Osteocyte (in vitro differentiated cells): Measurements from ENCODE around the gene EVX1. TPM values are rescaled to one million over a fixed set of nuclear protein-coding genes. Genes with fewer than 3 reads are reported as not detected.

Experiments used
- DNase-seq: peaks from one replicate; pipeline ENCODE4 v3.0.0; 2021; ENCODE audit warnings: mixed read lengths; ENCODE audit not compliant: unreplicated experiment; ENCODE audit errors: extremely low spot score
- H3K27ac Mint-ChIP-seq: one replicate; pipeline ENCODE4 v1.8.0; 2021; ENCODE audit warnings: mild to moderate bottlenecking, mixed read lengths; ENCODE audit not compliant: unreplicated experiment
- H3K27me3 Mint-ChIP-seq: one replicate; pipeline ENCODE4 v1.8.0; 2021; ENCODE audit warnings: mixed read lengths; ENCODE audit not compliant: unreplicated experiment
- H3K36me3 Mint-ChIP-seq: one replicate; pipeline ENCODE4 v1.8.0; 2021; ENCODE audit warnings: mixed read lengths; ENCODE audit not compliant: unreplicated experiment
- H3K4me1 Mint-ChIP-seq: one replicate; pipeline ENCODE4 v1.8.0; 2021; ENCODE audit warnings: mixed read lengths; ENCODE audit not compliant: unreplicated experiment
- H3K4me3 Mint-ChIP-seq: one replicate; pipeline ENCODE4 v1.8.0; 2021; ENCODE audit warnings: mild to moderate bottlenecking, moderate library complexity, mixed read lengths; ENCODE audit not compliant: unreplicated experiment
- H3K9me3 Mint-ChIP-seq: one replicate; pipeline ENCODE4 v1.8.0; 2021; ENCODE audit warnings: mixed read lengths; ENCODE audit not compliant: unreplicated experiment
- total RNA-seq: library from RNA; stranded (reverse); gene quantifications from 2 replicates; pipeline ENCODE4 v1.2.1, GENCODE V29; 2021
- TF ChIP-seq, protein P1 (sequence below): fragments of 200-600 bp; sonication (generic); IDR thresholded peaks from 2 replicates; pipeline ENCODE4 v1.5.0; 2021; ENCODE audit warnings: antibody characterized with exemption, mild to moderate bottlenecking, moderate library complexity

Gene EVX1
- total RNA-seq, 1 donor from 2014 or later, result not detected

DNA sequence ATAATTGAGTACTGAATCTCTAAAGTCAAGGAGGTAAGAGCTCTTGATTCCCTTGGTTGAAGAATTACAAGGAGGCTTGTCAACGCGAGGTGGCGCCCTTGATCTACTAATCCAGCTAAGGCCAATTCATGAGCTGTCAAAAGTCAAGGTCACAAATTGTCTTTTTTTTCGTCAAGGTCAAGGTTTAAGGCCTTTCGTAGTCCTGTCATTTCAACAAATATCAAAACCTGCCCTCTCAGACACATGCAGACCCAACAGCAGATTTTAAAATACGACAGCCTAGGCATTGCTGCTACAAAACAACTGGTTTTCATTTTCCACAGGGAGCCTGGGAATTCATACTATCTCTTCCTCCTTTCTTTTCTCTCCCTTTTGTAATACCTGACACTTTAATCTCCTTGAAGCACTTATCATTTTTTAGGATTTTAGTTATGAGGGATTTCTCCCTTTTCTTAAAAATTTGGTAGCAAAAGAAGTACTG lies 46.3 kb upstream of the EVX1 start:
- Mint-ChIP-seq H3K4me3 (no peak overlapping the region), H3K4me1 (peaks cover 34% of the 10 kb centered on the region), H3K27ac (no peak overlapping the region)

DNA sequence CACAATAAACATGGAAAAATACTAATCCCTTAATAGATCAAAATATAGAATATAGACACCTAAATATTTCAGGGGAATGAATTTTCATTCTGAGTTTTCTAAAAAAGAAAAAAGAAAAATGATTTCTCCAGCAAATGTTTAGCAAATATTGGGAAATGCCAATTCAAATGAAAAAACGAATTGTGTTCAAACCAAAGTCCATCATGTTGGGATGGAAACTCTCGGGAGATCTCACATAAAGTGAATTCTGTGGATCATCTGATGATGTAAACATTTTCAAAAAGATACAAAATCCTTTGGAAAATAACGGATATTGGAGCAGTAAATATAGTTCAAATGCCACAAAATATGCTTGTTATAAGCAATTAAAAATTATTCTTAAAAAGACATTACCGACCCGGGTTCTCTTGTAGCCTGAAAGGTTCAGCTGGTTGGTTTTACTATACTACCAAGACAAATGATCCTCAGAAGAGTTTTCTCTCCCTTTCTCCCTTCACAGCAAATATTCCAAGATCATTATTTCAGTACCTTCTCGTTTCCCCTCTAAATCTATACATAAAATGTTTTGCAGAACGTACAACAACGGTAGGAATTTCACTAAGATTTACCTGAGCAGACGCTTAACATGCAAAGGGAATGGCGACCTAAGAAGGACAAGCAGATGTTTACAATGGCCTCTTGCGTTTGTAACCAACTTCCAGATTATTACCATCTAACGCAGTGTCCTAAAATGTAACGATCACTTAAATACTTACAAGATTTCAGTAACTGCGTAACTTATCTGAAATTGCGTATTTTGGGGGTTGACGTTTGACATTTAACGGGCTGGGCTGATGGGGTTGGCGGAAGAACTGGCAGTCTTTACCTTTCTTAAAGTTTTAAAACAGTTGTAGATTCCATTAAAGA lies 45.2 kb upstream of the EVX1 start:
- H3K4me1 Mint-ChIP-seq, result peaks cover 33% of the 10 kb centered on the region
- H3K27ac Mint-ChIP-seq, result no peak overlapping the region
- TF ChIP-seq, protein P1, sequence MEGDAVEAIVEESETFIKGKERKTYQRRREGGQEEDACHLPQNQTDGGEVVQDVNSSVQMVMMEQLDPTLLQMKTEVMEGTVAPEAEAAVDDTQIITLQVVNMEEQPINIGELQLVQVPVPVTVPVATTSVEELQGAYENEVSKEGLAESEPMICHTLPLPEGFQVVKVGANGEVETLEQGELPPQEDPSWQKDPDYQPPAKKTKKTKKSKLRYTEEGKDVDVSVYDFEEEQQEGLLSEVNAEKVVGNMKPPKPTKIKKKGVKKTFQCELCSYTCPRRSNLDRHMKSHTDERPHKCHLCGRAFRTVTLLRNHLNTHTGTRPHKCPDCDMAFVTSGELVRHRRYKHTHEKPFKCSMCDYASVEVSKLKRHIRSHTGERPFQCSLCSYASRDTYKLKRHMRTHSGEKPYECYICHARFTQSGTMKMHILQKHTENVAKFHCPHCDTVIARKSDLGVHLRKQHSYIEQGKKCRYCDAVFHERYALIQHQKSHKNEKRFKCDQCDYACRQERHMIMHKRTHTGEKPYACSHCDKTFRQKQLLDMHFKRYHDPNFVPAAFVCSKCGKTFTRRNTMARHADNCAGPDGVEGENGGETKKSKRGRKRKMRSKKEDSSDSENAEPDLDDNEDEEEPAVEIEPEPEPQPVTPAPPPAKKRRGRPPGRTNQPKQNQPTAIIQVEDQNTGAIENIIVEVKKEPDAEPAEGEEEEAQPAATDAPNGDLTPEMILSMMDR, result no peak
- H3K27me3 Mint-ChIP-seq, result peaks cover 83% of the 10 kb centered on the region
- H3K4me3 Mint-ChIP-seq, result no peak overlapping the region
- H3K9me3 Mint-ChIP-seq, result no peaks in the 10 kb centered on the region
- no peak for DNase-seq
- H3K36me3 Mint-ChIP-seq, result peaks cover 2% of the 10 kb centered on the region

More for the DNA sequence above, 46.3 kb upstream of the EVX1 start:
- peaks cover 82% of the 10 kb centered on the region for H3K27me3 Mint-ChIP-seq
- H3K9me3 Mint-ChIP-seq, result no peaks in the 10 kb centered on the region
- H3K36me3 Mint-ChIP-seq, result peaks cover 2% of the 10 kb centered on the region
- TF ChIP-seq, protein P1, result peak; percentile 88
- DNase-seq, result no peak

DNA sequence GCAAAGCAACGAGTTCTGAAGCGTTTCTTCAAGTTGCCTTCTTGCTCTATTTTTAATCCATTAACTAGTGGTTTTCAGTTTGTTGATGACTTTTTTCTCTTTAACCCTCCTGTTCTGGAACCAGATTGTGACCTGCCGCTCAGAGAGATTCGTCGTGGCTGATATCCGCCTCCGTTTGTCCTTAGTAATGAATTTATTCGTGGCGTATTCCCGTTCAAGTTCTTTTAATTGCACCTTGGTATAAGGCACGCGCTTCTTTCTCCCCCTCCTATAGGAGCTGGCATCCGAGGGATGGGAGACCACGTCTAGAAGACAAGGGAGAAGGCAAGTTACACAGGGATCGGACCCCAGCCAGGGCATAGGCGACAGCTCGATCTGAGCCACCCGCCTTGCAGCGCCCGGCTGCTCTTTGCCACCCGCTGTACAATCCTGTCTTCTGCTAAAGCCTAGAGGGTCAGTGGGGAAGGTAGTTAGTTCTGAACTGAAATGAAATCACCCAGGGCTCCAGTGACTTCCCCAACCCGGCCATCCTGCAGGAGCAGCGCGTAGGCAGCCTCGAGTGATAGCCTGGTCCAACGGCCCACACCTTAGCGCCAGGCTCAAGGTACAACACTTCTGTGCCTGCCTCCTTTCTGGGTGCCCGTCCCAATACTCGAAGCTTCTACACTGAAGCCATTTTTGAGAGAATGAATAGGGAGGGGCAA lies 44.3 kb upstream of the EVX1 start:
- peaks cover 2% of the 10 kb centered on the region for H3K36me3 Mint-ChIP-seq
- peaks cover 86% of the 10 kb centered on the region for H3K27me3 Mint-ChIP-seq
- H3K4me1 Mint-ChIP-seq, result peaks cover 30% of the 10 kb centered on the region
- H3K9me3 Mint-ChIP-seq, result no peaks in the 10 kb centered on the region
- TF ChIP-seq, protein P1, result no peak
- H3K4me3 Mint-ChIP-seq, result no peak overlapping the region
- DNase-seq, result no peak
- no peak overlapping the region for H3K27ac Mint-ChIP-seq

DNA sequence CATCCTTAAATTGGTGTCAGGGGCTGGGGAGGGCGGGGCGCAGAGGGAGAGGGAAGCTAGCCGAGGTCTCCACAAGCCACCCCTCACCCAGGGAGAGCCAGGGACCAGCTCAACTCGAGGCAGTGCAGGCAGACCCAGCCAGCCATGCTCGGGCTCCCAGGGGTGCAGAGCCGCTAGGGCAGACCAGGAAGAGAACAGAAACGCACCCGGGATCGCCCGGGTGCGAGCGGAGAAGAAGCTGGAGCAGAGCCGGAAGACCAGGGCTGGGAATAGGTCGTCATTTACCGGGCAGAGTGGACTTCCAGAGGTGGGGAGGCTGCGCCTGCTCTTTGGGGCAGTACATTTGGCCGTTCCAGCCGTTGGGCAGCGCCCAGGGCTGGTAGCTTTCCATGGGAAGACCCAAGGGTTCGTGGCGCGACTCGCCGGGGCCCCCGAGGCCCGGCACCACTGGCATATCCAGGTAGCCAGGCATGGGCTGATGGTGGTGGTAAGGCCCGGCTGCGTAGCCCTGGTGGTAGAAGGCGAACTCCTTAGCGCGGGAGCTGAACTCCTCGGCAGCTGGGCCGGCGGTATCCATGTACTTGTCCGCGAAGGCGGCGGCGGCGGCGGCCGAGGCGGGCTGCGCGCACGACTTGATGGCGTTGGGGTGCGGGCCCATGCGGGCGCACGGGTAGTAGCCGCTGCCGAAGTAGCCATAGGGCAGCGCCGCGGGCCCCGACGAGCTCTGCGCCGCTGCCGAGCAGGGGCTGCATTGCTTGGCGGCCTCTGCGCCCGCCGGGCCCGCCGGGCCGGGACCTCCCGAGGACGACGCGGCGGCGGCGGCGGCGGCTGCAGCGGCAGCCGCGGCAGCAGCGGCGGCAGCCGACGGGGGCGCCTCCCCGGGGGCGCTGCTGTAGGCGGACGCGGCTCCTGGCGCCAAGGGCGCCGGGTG lies 43.5 kb upstream of the EVX1 start:
- Mint-ChIP-seq H3K4me1 (peaks cover 30% of the 10 kb centered on the region), H3K27ac (no peak overlapping the region), H3K4me3 (peak overlapping the region; percentile 62), H3K9me3 (no peaks in the 10 kb centered on the region), H3K36me3 (peaks cover 4% of the 10 kb centered on the region), H3K27me3 (peaks cover 86% of the 10 kb centered on the region)
- TF ChIP-seq, protein P1, result no peak
- DNase-seq, result peak; percentile 84
